PFSK-1 (cell line): Measurements from ENCODE around the gene DPYD.

ENCODE experiments used
- FOXP2 ChIP-seq: optimal IDR thresholded peaks from 2 replicates; pipeline ENCODE3; 2011; ENCODE audit warnings: borderline replicate concordance, control low read depth, inconsistent platforms; ENCODE audit not compliant: insufficient read depth; ENCODE audit errors: extremely low read length, extremely low read depth
- POLR2AphosphoS5 ChIP-seq: IDR thresholded peaks from 2 replicates; pipeline ENCODE4 v1.6.1; 2012; ENCODE audit warnings: low read depth, mild to moderate bottlenecking, control low read depth, low read length, moderate library complexity
- REST ChIP-seq, 2 experiments: IDR thresholded peaks; 2 replicates each; pipeline versions ENCODE4 v1.6.1 to v1.8.0; 2011 to 2012; ENCODE audit warnings: low read depth in 2 of 2, low read length in 2 of 2, control low read depth in 1 of 2, inconsistent platforms in 1 of 2, mild to moderate bottlenecking in 1 of 2, moderate library complexity in 1 of 2; ENCODE audit not compliant: insufficient read depth in 1 of 2
- SIN3A ChIP-seq: IDR thresholded peaks from 2 replicates; pipeline ENCODE4 v1.6.1; 2012; ENCODE audit warnings: mild to moderate bottlenecking, low read length, moderate library complexity, borderline replicate concordance; ENCODE audit not compliant: insufficient read depth
- TAF1 ChIP-seq: IDR thresholded peaks from 2 replicates; pipeline ENCODE4 v1.6.1; 2012; ENCODE audit warnings: low read length, control low read depth, borderline replicate concordance; ENCODE audit not compliant: insufficient read depth

DPYD gene

DNA sequence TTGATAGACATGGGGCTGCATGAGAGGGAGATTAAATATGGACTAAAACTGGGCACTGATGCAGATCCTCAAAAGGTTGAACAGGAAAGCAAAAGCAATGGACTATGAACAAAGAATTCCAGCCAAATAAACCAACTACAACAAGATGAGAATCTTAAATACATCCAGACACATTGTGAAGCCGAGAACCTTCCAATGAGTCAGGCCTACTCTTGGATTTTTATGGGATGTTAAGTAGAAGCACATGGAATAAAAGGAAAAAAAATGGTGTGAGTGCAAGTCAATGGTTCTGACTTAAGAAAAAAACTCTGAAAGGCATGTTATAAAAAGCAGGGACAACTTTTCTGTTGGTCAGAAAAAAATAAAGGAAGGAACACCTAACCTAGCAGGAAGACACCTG lies 227.2 kb downstream of the DPYD start:
- TF ChIP-seq REST (IDR thresholded peaks at IDR 0.05; ENCODE audit: insufficient read depth in 1 of 2, low read depth in 2 of 2, low read length in 2 of 2) (no peak), POLR2AphosphoS5 (no peak), TAF1 (no peak), SIN3A (no peak), FOXP2 (no peak)

DNA sequence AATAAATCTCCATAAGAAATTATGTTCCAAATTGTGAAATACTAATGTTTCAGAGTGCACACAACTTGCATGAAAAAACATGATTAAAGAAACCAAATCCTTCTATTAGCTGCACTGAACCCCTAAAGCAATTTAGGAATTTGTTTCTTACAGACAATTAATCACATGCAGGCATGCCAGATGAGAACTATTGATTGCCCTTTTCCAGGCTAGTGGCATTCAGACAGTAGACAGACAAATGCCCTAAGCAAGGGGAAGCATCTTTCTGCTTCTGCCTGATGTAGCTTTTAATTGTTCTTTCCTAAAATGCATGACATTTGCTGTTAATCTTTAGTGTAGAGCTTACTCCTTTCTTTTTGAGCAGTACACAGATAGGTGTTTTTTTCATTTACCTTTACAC lies 229.5 kb downstream of the DPYD start:
- TF ChIP-seq SIN3A: no peak
- no peak for TF ChIP-seq TAF1
- TF ChIP-seq FOXP2: no peak
- TF ChIP-seq REST (IDR thresholded peaks at IDR 0.05; ENCODE audit: insufficient read depth in 1 of 2, low read depth in 2 of 2, low read length in 2 of 2): no peak
- no peak for TF ChIP-seq POLR2AphosphoS5

GRCh38 chr1:97685360-97685759 lies 235.5 kb downstream of the DPYD start:
- TF ChIP-seq POLR2AphosphoS5: no peak
- no peak for TF ChIP-seq SIN3A
- no peak for TF ChIP-seq FOXP2
- TF ChIP-seq TAF1: no peak
- no peak for TF ChIP-seq REST (IDR thresholded peaks at IDR 0.05; ENCODE audit: insufficient read depth in 1 of 2, low read depth in 2 of 2, low read length in 2 of 2)

DNA sequence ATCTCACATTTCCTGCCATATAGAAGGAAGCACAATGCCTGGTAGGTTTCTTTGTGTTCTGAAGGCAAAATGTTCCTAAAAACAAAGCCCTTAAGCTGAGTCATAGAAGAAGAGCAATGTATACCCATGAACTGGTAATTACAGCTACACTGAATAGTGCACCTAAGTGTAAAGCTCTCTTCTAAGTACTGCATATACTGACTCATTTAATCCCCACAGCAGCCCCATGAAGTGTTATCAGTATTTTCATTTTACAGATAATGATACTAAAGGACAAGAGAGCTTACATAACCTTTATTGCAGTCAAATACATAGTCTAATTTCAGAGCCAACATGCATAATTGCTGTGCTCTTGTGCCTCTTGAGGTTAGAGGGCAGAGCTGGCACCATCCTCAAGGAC lies 239.9 kb downstream of the DPYD start:
- TF ChIP-seq TAF1 (no peak), FOXP2 (no peak), REST (IDR thresholded peaks at IDR 0.05; ENCODE audit: insufficient read depth in 1 of 2, low read depth in 2 of 2, low read length in 2 of 2) (no peak), POLR2AphosphoS5 (no peak), SIN3A (no peak)

DNA sequence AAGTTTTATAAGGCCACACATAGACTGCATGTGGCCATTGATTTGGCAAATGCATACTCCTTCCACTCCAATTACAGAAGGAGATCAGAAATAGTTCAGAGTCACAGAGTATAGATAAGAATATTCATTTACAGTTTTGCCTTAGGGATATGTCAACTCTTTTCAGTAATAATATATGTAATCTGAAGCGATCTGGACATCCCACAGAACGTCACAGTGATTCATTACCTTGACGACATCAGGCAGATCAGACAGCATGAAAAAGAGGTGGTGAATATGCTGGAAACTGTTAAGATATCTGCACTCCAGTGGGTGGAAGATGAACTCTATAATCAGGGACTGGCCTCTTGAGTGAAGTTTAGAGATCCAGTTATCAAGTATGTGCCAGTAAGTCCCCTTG lies 240.4 kb downstream of the DPYD start:
- TF ChIP-seq TAF1 (no peak), SIN3A (no peak), REST (IDR thresholded peaks at IDR 0.05; ENCODE audit: insufficient read depth in 1 of 2, low read depth in 2 of 2, low read length in 2 of 2) (no peak), FOXP2 (no peak), POLR2AphosphoS5 (no peak)
